A172 (cell line): ENCODE data around the gene CATSPERE. TPM values are rescaled to one million over a fixed set of nuclear protein-coding genes. Genes with fewer than 3 reads are reported as not detected.
"Not testable (repeated sequence)": the region's sequence is repeated elsewhere in the genome, so short reads cannot be mapped to it uniquely, and the experiment has no call there.

Experiments
- DNase-seq: peaks from one replicate; pipeline ENCODE4 v3.0.0-alpha.2; 2015; ENCODE audit warnings: low spot score
- total RNA-seq: library from RNA; depleted of rRNA; stranded (reverse); fragments of >200 nt; shearing (Covaris generic); gene quantifications from 2 replicates; pipeline ENCODE4 v1.2.3, GENCODE V29; 2014

CATSPERE gene
- total RNA-seq, 1 experiment from 2014 or later: 0.09 TPM

- DNase-seq: no peak
These were observed 172.1 kb downstream of the CATSPERE start for GRCh38 chr1:244633140-244633539.

- no peak for DNase-seq
These were observed 173.5 kb downstream of the CATSPERE start for GRCh38 chr1:244634546-244634945.

- DNase-seq: no peak
These were observed 175.6 kb downstream of the CATSPERE start for GRCh38 chr1:244636488-244637259.

GRCh38 chr1:244639561-244639960 is 178.5 kb downstream of the CATSPERE start:
- DNase-seq: no peak

- no peak for DNase-seq
These were observed 179.8 kb downstream of the CATSPERE start for GRCh38 chr1:244640917-244641316.

GRCh38 chr1:244642526-244642925 is 181.5 kb downstream of the CATSPERE start:
- DNase-seq: no peak

DNA sequence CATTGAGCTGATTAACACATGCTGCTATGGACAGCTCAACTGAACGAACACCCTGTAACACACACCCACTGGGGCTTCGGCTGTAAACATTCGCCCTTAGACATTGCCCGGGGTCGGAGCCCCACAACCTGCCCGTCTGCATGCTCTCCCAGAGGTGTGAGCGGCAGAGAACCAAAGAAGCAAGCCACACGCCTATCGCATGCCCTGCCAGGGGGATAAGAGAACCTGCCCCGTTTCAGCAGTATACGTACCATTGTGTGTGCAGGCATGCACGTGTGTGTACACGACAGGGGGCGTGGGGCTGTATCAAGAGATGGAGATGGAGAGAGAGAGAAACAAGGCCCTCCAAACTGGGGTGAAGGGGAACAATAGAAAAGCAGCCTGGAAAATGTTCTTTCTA is 181.9 kb downstream of the CATSPERE start:
- no peak for DNase-seq

GRCh38 chr1:244645414-244645813 is 184.3 kb downstream of the CATSPERE start:
- no peak for DNase-seq

- DNase-seq: no peak
These were observed 184.8 kb downstream of the CATSPERE start for GRCh38 chr1:244645890-244646289.

DNA sequence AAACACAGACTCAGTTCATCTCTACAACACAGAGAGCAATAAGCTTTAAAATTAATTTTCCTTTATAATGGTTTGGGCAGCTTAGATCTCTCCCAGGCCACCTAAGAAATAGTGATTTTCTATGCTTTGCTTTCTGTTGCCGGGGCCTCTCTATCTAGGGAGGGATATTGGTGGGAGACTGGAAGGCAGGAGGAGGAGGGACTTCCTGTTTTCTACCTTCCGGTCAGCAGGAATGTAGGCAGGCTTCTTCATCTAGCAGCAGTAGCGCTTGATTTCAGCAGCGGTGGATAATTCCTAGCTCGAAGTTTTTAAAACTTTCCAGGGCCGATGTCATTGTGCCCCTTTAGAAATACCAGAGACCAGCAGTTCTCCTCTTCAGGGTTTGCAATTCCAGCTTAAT is 186.7 kb downstream of the CATSPERE start:
- no peak for DNase-seq

DNA sequence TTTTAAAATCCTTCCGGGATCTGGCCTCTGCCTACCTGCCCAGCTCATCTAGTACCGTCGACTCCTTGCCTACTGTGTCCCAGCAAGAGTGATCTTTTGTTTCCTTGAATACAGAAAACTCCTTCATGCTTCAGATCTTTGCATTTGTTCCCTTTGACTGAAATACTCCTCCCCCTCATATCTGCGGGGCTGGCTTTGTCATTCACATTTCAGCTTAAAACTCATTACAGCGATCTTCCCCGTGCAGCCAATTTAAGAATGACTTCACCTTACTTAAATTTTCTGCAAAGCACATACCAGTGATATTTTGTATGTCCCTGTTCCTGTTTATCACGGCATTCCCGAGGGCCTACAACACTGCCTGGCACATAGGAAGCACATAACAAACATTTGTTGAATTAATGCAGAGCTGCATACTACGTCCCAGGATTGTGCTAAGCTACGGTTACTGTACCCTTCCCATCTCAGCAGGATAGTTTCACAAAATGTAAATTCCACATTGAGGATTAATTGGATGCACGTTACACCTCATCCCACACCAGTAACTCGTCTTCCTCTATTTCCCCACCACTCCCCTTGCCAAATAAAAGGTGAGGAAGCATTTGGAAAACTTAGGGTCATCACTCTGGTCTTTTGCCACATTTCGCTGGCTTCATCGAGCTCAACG is 191.0 kb downstream of the CATSPERE start:
- DNase-seq: no peak

DNA sequence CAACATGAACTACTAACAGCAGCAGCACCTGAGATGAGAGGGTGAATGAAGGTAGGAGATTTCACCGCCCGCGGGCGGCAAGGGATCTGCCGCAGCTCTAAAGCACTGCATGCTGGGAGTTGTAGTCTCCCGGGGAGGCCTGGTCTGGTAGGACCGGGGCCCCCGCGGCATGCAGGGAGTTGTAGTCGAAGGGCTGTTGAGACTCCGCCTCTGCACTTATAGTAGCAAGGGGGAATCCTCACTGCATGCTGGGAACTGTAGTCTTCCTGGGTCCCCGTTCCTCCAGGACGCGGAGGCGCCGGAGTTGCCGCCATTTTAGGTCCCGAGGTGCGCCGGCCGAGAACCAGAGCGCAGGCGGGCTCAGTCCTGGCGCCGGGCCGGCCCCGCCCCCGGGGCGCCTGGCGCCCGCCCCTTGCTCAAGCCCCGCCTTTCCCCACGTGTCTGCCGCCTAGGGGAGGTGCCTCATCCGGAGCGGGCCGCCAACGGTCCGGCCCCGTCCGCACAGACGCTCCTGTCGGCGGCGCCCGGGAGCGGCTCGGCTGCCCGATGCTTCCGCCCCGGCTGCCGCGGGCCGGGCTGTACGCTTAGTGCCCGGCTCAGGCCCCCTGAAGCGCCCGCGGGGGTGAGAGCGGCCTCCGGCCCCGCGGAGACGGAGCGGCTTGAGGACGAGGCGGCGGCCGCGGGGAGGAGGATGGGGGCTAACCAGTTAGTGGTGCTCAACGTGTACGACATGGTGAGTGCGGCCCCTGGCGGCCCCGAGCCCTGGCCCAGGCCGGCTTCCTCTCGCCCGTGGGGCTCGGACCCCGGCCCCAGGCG is 191.8 kb downstream of the CATSPERE start, which contains the start of gene DESI2:
TSS of gene DESI2 (plus strand) at position 504 of the 816 bp plus-strand sequence. CDS start at position 692, 188 bp downstream.
- DNase-seq: peak; percentile 100

GRCh38 chr1:244653439-244654107 is 192.5 kb downstream of the CATSPERE start:
- peak; percentile 14 for DNase-seq

- DNase-seq: no peak
These were observed 193.3 kb downstream of the CATSPERE start for GRCh38 chr1:244654108-244655038.

DNA sequence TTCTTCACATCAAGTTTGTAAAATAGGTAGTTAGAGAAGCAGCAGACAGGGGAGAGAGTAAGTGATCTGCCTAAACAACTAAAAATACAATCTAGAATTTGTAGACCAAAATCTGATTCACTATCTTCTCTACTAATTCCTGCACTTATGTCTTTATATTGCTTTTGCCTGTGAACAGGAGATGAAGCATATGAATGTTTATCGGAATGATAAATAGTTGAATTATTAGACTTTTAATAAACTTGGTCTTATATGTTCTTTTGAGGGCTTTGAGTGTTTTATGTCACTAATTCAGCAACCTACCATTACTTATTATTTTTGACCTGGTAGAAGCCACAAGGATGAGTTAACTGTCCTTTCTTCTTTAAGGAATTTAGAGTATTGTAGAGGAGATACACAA is 194.1 kb downstream of the CATSPERE start:
- DNase-seq: no peak

GRCh38 chr1:244657421-244657820 is 196.3 kb downstream of the CATSPERE start:
- no peak for DNase-seq

GRCh38 chr1:244659694-244660093 is 198.6 kb downstream of the CATSPERE start:
- no peak for DNase-seq

GRCh38 chr1:244660595-244660994 is 199.5 kb downstream of the CATSPERE start:
- no peak for DNase-seq

- DNase-seq: not testable (repeated sequence)
These were observed 200.7 kb downstream of the CATSPERE start for GRCh38 chr1:244661569-244662312.

- DNase-seq: no peak
These were observed 201.5 kb downstream of the CATSPERE start for GRCh38 chr1:244662599-244662998.
